Measurements from ENCODE around the gene NBL1.

GRCh38 chr1:19606817-19607642, 37.1 kb upstream of the NBL1 start:
- TF ChIP-seq CTCF (IDR thresholded peaks at IDR 0.05) (no peak), POLR2A (IDR thresholded peaks at IDR 0.05) (no peak), POLR2AphosphoS5 (IDR thresholded peaks at IDR 0.05) (no peak)
